Ascending aorta (tissue), 2 donors: ENCODE results near the gene ATRX. TPM values are rescaled to one million over a fixed set of nuclear protein-coding genes. Genes with fewer than 3 reads are reported as not detected.
"Not testable (repeated sequence)": the region's sequence is repeated elsewhere in the genome, so short reads cannot be mapped to it uniquely, and the experiment has no call there.

Source experiments
- DNase-seq, 2 donors: peaks; one replicate each; pipeline ENCODE4 v3.0.0-alpha.2; 2019; ENCODE audit warnings: low spot score in 2 of 2
- H3K27ac ChIP-seq, 2 donors: fragments of 200-600 bp; sonication (generic); one replicate each; pipeline ENCODE4 v1.5.1; 2016 to 2017; ENCODE audit warnings: mild to moderate bottlenecking in 1 of 2
- H3K27me3 ChIP-seq: fragments of 200-600 bp; sonication (generic); one replicate; pipeline ENCODE4 v1.5.1; 2017
- H3K36me3 ChIP-seq, 2 donors: fragments of 200-600 bp; sonication (generic); one replicate each; pipeline ENCODE4 v1.5.1; 2016
- H3K4me1 ChIP-seq, 2 donors: fragments of 200-600 bp; sonication (generic); one replicate each; pipeline ENCODE4 v1.5.1; 2016 to 2017; ENCODE audit warnings: mild to moderate bottlenecking in 1 of 2
- H3K4me3 ChIP-seq, 2 donors: fragments of 200-600 bp; sonication (generic); one replicate each; pipeline ENCODE4 v1.5.1; 2016 to 2017; ENCODE audit warnings: mild to moderate bottlenecking in 1 of 2
- H3K9me3 ChIP-seq, 2 donors: fragments of 200-600 bp; sonication (generic); one replicate each; pipeline ENCODE4 v1.5.1; 2016
- intact Hi-C: fragments of 100-400 bp; cut with DNase I; formaldehyde crosslinking; loops from one replicate; pipeline ENCODE4 v1.15.1; 2023
- total RNA-seq: library from RNA; depleted of rRNA; stranded (reverse); fragments of >200 nt; gene quantifications from one replicate; pipeline ENCODE4 v1.1.0, GENCODE V29; 2016
- TF ChIP-seq, protein P1 (sequence below), 3 experiments: fragments of 200-600 bp in 2 of 3; fragments of 450-650 bp in 1 of 3; sonication (generic) in 2 of 3; IDR thresholded peaks; one replicate each; pipeline ENCODE4 v1.5.1; 2016 to 2019; ENCODE audit warnings: antibody characterized with exemption in 3 of 3, mild to moderate bottlenecking in 1 of 3, moderate library complexity in 1 of 3

ATRX gene
- total RNA-seq, 1 donor from 2014 or later = 117 TPM

DNA sequence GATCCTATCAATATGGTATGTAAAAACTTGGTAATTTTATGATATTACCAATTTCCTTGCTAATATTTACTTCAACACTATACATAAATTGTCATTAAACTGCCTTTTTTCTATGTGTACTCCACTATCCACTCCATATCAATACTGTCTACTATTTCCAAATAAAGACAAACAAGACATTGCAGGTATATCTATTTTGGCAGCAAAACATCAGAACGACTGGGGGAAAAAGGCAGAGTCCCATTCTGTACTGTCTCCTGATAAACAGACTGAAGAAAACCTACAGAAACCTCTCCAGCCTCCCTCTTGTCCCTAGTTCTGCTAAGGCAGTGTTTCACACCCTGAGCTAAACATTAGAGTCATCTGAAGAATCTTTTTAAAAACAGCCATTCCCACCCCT, 96.6 kb downstream of the ATRX start:
- H3K27me3 ChIP-seq = no peaks in the 10 kb centered on the region
- peaks cover under 1 to 1% of the 10 kb centered on the region in 2 donors for H3K36me3 ChIP-seq
- TF ChIP-seq, protein P1, sequence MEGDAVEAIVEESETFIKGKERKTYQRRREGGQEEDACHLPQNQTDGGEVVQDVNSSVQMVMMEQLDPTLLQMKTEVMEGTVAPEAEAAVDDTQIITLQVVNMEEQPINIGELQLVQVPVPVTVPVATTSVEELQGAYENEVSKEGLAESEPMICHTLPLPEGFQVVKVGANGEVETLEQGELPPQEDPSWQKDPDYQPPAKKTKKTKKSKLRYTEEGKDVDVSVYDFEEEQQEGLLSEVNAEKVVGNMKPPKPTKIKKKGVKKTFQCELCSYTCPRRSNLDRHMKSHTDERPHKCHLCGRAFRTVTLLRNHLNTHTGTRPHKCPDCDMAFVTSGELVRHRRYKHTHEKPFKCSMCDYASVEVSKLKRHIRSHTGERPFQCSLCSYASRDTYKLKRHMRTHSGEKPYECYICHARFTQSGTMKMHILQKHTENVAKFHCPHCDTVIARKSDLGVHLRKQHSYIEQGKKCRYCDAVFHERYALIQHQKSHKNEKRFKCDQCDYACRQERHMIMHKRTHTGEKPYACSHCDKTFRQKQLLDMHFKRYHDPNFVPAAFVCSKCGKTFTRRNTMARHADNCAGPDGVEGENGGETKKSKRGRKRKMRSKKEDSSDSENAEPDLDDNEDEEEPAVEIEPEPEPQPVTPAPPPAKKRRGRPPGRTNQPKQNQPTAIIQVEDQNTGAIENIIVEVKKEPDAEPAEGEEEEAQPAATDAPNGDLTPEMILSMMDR (IDR thresholded peaks at IDR 0.05) = no peak
- H3K4me3 ChIP-seq = no peak overlapping the region
- no peak overlapping the region for H3K27ac ChIP-seq
- DNase-seq = no peak
- H3K4me1 ChIP-seq = no peaks in the 10 kb centered on the region
- intact Hi-C loops = no loop called here
- H3K9me3 ChIP-seq = no peaks in the 10 kb centered on the region

GRCh38 chrX:77685683-77686082, 100.3 kb downstream of the ATRX start:
- intact Hi-C loops, H3K9me3 ChIP-seq, H3K27ac ChIP-seq, H3K4me3 ChIP-seq, H3K36me3 ChIP-seq, H3K27me3 ChIP-seq, DNase-seq, H3K4me1 ChIP-seq: not testable (repeated sequence)

GRCh38 chrX:77679144-77679543, 106.9 kb downstream of the ATRX start:
- Histone ChIP-seq H3K4me3 (no peak overlapping the region), H3K36me3 (peaks cover 6% of the 10 kb centered on the region in 2 donors), H3K9me3 (no peaks in the 10 kb centered on the region), H3K4me1 (no peaks in the 10 kb centered on the region), H3K27ac (no peak overlapping the region), H3K27me3 (no peaks in the 10 kb centered on the region)
- intact Hi-C loops = loop anchor here (10.0 kb wide), 1 partner anchor 106 kb away; the partner anchor contains the start of gene ATRX
- no peak for DNase-seq
- TF ChIP-seq, protein P1 (IDR thresholded peaks at IDR 0.05) = no peak

- Histone ChIP-seq H3K27ac (no peak overlapping the region), H3K36me3 (no peaks in the 10 kb centered on the region), H3K4me3 (no peak overlapping the region), H3K9me3 (no peaks in the 10 kb centered on the region), H3K27me3 (no peaks in the 10 kb centered on the region), H3K4me1 (no peaks in the 10 kb centered on the region)
- TF ChIP-seq, protein P1 (IDR thresholded peaks at IDR 0.05) = no peak
- DNase-seq = no peak
- intact Hi-C loops = loop anchor here (10.0 kb wide), 1 partner anchor 109 kb away; the partner anchor contains the start of gene ATRX
Observed at GRCh38 chrX:77675986-77676385, 110.0 kb downstream of the ATRX start.

- no peak overlapping the region for H3K4me3 ChIP-seq
- no peaks in the 10 kb centered on the region for H3K9me3 ChIP-seq
- H3K27ac ChIP-seq = peak overlapping the region in 1 of 2 donors; percentile 18
- H3K27me3 ChIP-seq = no peaks in the 10 kb centered on the region
- no peaks in the 10 kb centered on the region for H3K4me1 ChIP-seq
- intact Hi-C loops = loop anchor here (10.0 kb wide), 1 partner anchor 64 kb away; no protein-coding TSS in a partner anchor
- TF ChIP-seq, protein P1 (IDR thresholded peaks at IDR 0.05) = no peak
- no peak for DNase-seq
- peaks cover 0 to 4% of the 10 kb centered on the region in 2 donors for H3K36me3 ChIP-seq
Observed at GRCh38 chrX:77668391-77669237, 117.4 kb downstream of the ATRX start.

- Histone ChIP-seq H3K4me1 (no peaks in the 10 kb centered on the region), H3K9me3 (no peaks in the 10 kb centered on the region), H3K27me3 (no peaks in the 10 kb centered on the region), H3K4me3 (no peak overlapping the region), H3K27ac (no peak overlapping the region), H3K36me3 (peaks cover 4 to 6% of the 10 kb centered on the region in 2 donors)
- TF ChIP-seq, protein P1 (IDR thresholded peaks at IDR 0.05) = no peak
- no peak for DNase-seq
- intact Hi-C loops = no loop called here
Observed at GRCh38 chrX:77658886-77659285, 127.1 kb downstream of the ATRX start.
